Neural progenitor cell (in vitro differentiated cells): ENCODE results near the gene LAMA1. TPM values are rescaled to one million over a fixed set of nuclear protein-coding genes. Genes with fewer than 3 reads are reported as not detected.

Experiments used
- DNase-seq: peaks from one replicate; pipeline ENCODE4 v3.0.0-alpha.2; 2016; ENCODE audit warnings: low spot score
- H2AFZ ChIP-seq: fragments of 200-600 bp; sonication (generic); replicated peaks from 2 replicates; pipeline ENCODE4 v1.6.1; 2016; ENCODE audit warnings: antibody characterized with exemption
- H3F3A ChIP-seq: fragments of 200-600 bp; sonication (generic); 2 replicates; pipeline ENCODE4 v1.6.1; 2016; ENCODE audit warnings: antibody characterized with exemption, low read depth
- H3K27ac ChIP-seq: fragments of 200-600 bp; sonication (generic); 2 replicates; pipeline ENCODE4 v1.5.1; 2016; ENCODE audit warnings: mild to moderate bottlenecking
- H3K27me3 ChIP-seq: fragments of 200-600 bp; sonication (generic); 2 replicates; pipeline ENCODE4 v1.6.1; 2016; ENCODE audit warnings: mild to moderate bottlenecking, moderate library complexity
- H3K36me3 ChIP-seq: fragments of 200-600 bp; sonication (generic); 2 replicates; pipeline ENCODE4 v1.5.1; 2016
- H3K4me1 ChIP-seq: fragments of 200-600 bp; sonication (generic); 2 replicates; pipeline ENCODE4 v1.6.1; 2016; ENCODE audit warnings: mixed run types
- H3K4me2 ChIP-seq: fragments of 200-600 bp; sonication (generic); 2 replicates; pipeline ENCODE4 v1.6.1; 2016
- H3K4me3 ChIP-seq: fragments of 200-600 bp; sonication (generic); 2 replicates; pipeline ENCODE4 v1.5.1; 2016
- H3K79me2 ChIP-seq: fragments of 200-600 bp; sonication (generic); 2 replicates; pipeline ENCODE4 v1.6.1; 2016; ENCODE audit warnings: low read depth
- H3K9ac ChIP-seq: fragments of 200-600 bp; sonication (generic); 2 replicates; pipeline ENCODE4 v1.6.1; 2016
- H3K9me3 ChIP-seq: fragments of 200-600 bp; sonication (generic); 2 replicates; pipeline ENCODE4 v1.5.1; 2016; ENCODE audit warnings: low read depth
- H4K20me1 ChIP-seq: fragments of 200-600 bp; sonication (generic); 2 replicates; pipeline ENCODE4 v1.6.1; 2016; ENCODE audit warnings: low read depth
- H3K27ac Mint-ChIP-seq: 3 replicates; pipeline ENCODE4 v1.8.0; 2021; ENCODE audit warnings: mixed read lengths
- H3K27me3 Mint-ChIP-seq: 2 replicates; pipeline ENCODE4 v1.8.0; 2022; ENCODE audit warnings: low read depth, mild to moderate bottlenecking, inconsistent platforms, moderate library complexity, mixed read lengths; ENCODE audit not compliant: insufficient read depth
- H3K36me3 Mint-ChIP-seq: 3 replicates; pipeline ENCODE4 v1.8.0; 2021; ENCODE audit warnings: mixed read lengths
- H3K4me1 Mint-ChIP-seq: 3 replicates; pipeline ENCODE4 v1.8.0; 2021; ENCODE audit warnings: mixed read lengths
- H3K4me3 Mint-ChIP-seq: 3 replicates; pipeline ENCODE4 v1.8.0; 2021; ENCODE audit warnings: mild to moderate bottlenecking, moderate library complexity, mixed read lengths
- H3K9me3 Mint-ChIP-seq: 3 replicates; pipeline ENCODE4 v1.8.0; 2020; ENCODE audit warnings: mixed read lengths
- CTCF ChIP-seq: fragments of 200-600 bp; sonication (generic); IDR thresholded peaks from 2 replicates; pipeline ENCODE4 v1.5.1; 2017; ENCODE audit warnings: antibody characterized with exemption, mild to moderate bottlenecking
- EZH2 ChIP-seq: fragments of 200-600 bp; sonication (generic); IDR thresholded peaks from 2 replicates; pipeline ENCODE4 v1.6.1; 2017; ENCODE audit warnings: antibody characterized with exemption, mild to moderate bottlenecking, moderate library complexity
- EZH2phosphoT487 ChIP-seq: fragments of 200-600 bp; sonication (generic); IDR thresholded peaks from 2 replicates; pipeline ENCODE4 v1.6.1; 2017; ENCODE audit warnings: antibody characterized with exemption
- total RNA-seq: library from RNA; depleted of rRNA; stranded (reverse); fragments of >200 nt; gene quantifications from 2 replicates; pipeline ENCODE4 v1.2.3, GENCODE V29; 2015; ENCODE audit warnings: low replicate concordance

Gene LAMA1
- total RNA-seq, 1 donor from 2014 or later = 80.3 TPM

GRCh38 chr18:6992761-6993160, 124.8 kb downstream of the LAMA1 start:
- Mint-ChIP-seq H3K4me3 (no peak overlapping the region), H3K36me3 (peaks cover 42% of the 10 kb centered on the region), H3K9me3 (no peaks in the 10 kb centered on the region), H3K27ac (no peak overlapping the region), H3K4me1 (no peaks in the 10 kb centered on the region), H3K27me3 (no peaks in the 10 kb centered on the region)
- no peak overlapping the region for H3K27ac ChIP-seq
- no peaks in the 10 kb centered on the region for H3K27me3 ChIP-seq
- H3K4me1 ChIP-seq = peaks cover 3% of the 10 kb centered on the region
- no peak overlapping the region for H3K9ac ChIP-seq
- H4K20me1 ChIP-seq = peaks cover 6% of the 10 kb centered on the region
- H3K36me3 ChIP-seq = peaks cover 4% of the 10 kb centered on the region
- no peaks in the 10 kb centered on the region for H3K79me2 ChIP-seq
- no peak overlapping the region for H3K4me2 ChIP-seq
- TF ChIP-seq EZH2 (no peak), EZH2phosphoT487 (no peak), CTCF (no peak)
- no peak overlapping the region for H2AFZ ChIP-seq
- no peak overlapping the region for H3K4me3 ChIP-seq
- DNase-seq = no peak
- H3K9me3 ChIP-seq = no peaks in the 10 kb centered on the region
- H3F3A ChIP-seq = no peaks in the 10 kb centered on the region

- Mint-ChIP-seq H3K36me3 (peaks cover 55% of the 10 kb centered on the region), H3K4me3 (no peak overlapping the region), H3K27ac (no peak overlapping the region), H3K9me3 (no peaks in the 10 kb centered on the region), H3K27me3 (peaks cover 2% of the 10 kb centered on the region), H3K4me1 (no peaks in the 10 kb centered on the region)
- peaks cover 21% of the 10 kb centered on the region for H3K36me3 ChIP-seq
- H3K27me3 ChIP-seq = no peaks in the 10 kb centered on the region
- H3K4me1 ChIP-seq = no peaks in the 10 kb centered on the region
- H2AFZ ChIP-seq = no peak overlapping the region
- no peak overlapping the region for H3K27ac ChIP-seq
- no peak for TF ChIP-seq EZH2
- no peak for TF ChIP-seq CTCF
- no peak for TF ChIP-seq EZH2phosphoT487
- H3K9ac ChIP-seq = no peak overlapping the region
- no peaks in the 10 kb centered on the region for H3F3A ChIP-seq
- H3K9me3 ChIP-seq = no peaks in the 10 kb centered on the region
- no peaks in the 10 kb centered on the region for H4K20me1 ChIP-seq
- no peak overlapping the region for H3K4me3 ChIP-seq
- no peak overlapping the region for H3K4me2 ChIP-seq
- no peaks in the 10 kb centered on the region for H3K79me2 ChIP-seq
- DNase-seq = no peak
Measured at GRCh38 chr18:6983366-6983765, 134.2 kb downstream of the LAMA1 start.

GRCh38 chr18:6982398-6982797, 135.2 kb downstream of the LAMA1 start:
- H3K36me3 ChIP-seq = peaks cover 23% of the 10 kb centered on the region

More at GRCh38 chr18:6982398-6982797, 135.2 kb downstream of the LAMA1 start:
- no peak overlapping the region for H3K4me3 Mint-ChIP-seq
- Histone ChIP-seq H3K9me3 (no peaks in the 10 kb centered on the region), H4K20me1 (no peaks in the 10 kb centered on the region), H3K4me3 (no peak overlapping the region), H3K27me3 (no peaks in the 10 kb centered on the region), H2AFZ (no peak overlapping the region), H3K4me2 (no peak overlapping the region), H3K27ac (no peak overlapping the region), H3K4me1 (no peaks in the 10 kb centered on the region), H3K9ac (no peak overlapping the region), H3F3A (no peaks in the 10 kb centered on the region), H3K79me2 (no peaks in the 10 kb centered on the region)
- no peak for TF ChIP-seq EZH2
- TF ChIP-seq EZH2phosphoT487 = no peak
- no peak for TF ChIP-seq CTCF
- H3K27me3 Mint-ChIP-seq = peaks cover 2% of the 10 kb centered on the region
- H3K36me3 Mint-ChIP-seq = peaks cover 64% of the 10 kb centered on the region
- no peaks in the 10 kb centered on the region for H3K9me3 Mint-ChIP-seq
- H3K4me1 Mint-ChIP-seq = no peaks in the 10 kb centered on the region
- no peak overlapping the region for H3K27ac Mint-ChIP-seq
- no peak for DNase-seq
